ENCODE data around the gene PRKCQ. TPM values are rescaled to one million over a fixed set of nuclear protein-coding genes. Genes with fewer than 3 reads are reported as not detected.

The PRKCQ gene
- total and polyA plus RNA-seq, 2 of the 4 experiments (the other 2 are of a cell fraction) = under 0.01 to 0.03 TPM

DNA sequence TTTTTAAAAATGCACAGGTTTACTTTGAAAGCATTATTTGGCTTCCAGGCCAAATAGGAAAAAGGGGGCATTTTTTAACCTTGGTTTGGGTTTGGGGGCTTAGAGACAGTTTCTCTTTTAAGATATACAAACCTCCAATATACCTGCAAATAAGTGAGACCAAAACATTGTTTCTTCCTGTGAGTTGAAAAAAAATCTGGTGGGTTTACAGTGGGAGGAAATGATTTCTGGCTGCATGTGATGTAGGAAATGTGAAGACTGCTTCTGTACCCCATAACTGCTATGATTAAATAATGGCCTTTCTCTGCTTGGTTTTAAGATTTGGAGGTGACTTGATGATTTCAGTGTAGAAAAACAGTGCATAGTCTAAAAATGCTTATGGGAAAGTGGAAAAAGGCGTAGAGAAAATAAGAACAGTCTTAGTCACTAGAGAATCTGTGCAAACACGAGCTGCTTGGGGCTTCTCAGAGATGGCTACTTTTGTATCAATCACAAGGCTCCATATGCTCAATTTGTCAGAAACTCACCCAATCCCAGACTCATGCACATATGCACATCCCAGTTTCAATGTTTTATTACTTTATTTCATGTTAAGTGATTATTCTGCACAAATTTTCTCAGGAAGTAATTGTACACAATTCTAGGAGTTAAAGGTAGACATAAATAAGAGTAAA, 22.1 kb upstream of the PRKCQ start (continued):
- TF ChIP-seq MAZ (IDR thresholded peaks at IDR 0.05; ENCODE audit: borderline replicate concordance, low read depth, low read length) (no peak), SMC3 (IDR thresholded peaks at IDR 0.05; ENCODE audit: low read depth, low read length) (no peak), CEBPB (IDR thresholded peaks at IDR 0.05; ENCODE audit: low read depth, low read length) (no peak)

DNA sequence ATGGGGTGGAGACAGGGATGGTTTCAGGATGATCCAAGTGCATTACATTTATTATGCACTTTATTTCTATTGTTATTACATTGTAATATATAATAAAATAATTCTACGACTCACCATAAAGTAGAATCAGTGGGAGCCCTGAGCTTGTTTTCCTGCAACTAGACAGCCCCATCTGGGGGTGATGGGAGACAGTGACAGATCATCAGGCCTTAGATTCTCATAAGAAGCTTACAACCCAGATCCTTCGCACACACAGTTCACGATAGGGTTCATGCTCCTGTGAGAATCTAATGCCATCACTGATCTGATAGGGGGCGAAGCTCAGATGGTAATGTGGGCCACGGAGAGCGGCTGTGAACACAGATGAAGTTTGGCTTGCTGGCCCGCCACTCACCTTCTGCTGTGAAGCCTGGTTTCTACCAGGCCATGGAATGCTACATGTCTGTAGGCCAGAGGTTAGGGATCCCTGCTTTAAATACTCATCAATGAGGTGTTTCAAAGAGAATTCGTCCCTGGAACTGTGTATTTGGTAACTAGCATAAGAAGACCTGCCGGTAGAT, 21.2 kb upstream of the PRKCQ start:
- H2BK15ac ChIP-seq (ENCODE audit: low read depth, low read length) = no peak overlapping the region
- H3K4ac ChIP-seq (ENCODE audit: low read depth, low read length) = no peak overlapping the region
- H3K18ac ChIP-seq (ENCODE audit: low read depth, low read length) = no peak overlapping the region
- DNase-seq = no peak
- intact Hi-C loops (cut with micrococcal nuclease) = no loop called here
- no peak overlapping the region for H3K23ac ChIP-seq (ENCODE audit: low read depth, low read length)
- TF ChIP-seq SMC3 (IDR thresholded peaks at IDR 0.05; ENCODE audit: low read depth, low read length) = no peak
- TF ChIP-seq MAZ (IDR thresholded peaks at IDR 0.05; ENCODE audit: borderline replicate concordance, low read depth, low read length) = no peak
- no peak for TF ChIP-seq CHD1 (IDR thresholded peaks at IDR 0.05; ENCODE audit: low read depth, low read length)
- TF ChIP-seq, protein P1, sequence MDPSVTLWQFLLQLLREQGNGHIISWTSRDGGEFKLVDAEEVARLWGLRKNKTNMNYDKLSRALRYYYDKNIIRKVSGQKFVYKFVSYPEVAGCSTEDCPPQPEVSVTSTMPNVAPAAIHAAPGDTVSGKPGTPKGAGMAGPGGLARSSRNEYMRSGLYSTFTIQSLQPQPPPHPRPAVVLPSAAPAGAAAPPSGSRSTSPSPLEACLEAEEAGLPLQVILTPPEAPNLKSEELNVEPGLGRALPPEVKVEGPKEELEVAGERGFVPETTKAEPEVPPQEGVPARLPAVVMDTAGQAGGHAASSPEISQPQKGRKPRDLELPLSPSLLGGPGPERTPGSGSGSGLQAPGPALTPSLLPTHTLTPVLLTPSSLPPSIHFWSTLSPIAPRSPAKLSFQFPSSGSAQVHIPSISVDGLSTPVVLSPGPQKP (IDR thresholded peaks at IDR 0.05; ENCODE audit: borderline replicate concordance, low read depth, low read length) = no peak
- no peak for TF ChIP-seq MAFK (IDR thresholded peaks at IDR 0.05; ENCODE audit: low read depth, low read length)
- no peak for TF ChIP-seq FOS (IDR thresholded peaks at IDR 0.05; ENCODE audit: low read depth, low read length)
- TF ChIP-seq POLR2A (IDR thresholded peaks at IDR 0.05; ENCODE audit: low read depth, low read length) = no peak
- no peak for TF ChIP-seq RCOR1 (IDR thresholded peaks at IDR 0.05; ENCODE audit: insufficient replicate concordance, low read length)
- TF ChIP-seq RAD21 (IDR thresholded peaks at IDR 0.05; ENCODE audit: low read length) = no peak
- TF ChIP-seq, protein P2, sequence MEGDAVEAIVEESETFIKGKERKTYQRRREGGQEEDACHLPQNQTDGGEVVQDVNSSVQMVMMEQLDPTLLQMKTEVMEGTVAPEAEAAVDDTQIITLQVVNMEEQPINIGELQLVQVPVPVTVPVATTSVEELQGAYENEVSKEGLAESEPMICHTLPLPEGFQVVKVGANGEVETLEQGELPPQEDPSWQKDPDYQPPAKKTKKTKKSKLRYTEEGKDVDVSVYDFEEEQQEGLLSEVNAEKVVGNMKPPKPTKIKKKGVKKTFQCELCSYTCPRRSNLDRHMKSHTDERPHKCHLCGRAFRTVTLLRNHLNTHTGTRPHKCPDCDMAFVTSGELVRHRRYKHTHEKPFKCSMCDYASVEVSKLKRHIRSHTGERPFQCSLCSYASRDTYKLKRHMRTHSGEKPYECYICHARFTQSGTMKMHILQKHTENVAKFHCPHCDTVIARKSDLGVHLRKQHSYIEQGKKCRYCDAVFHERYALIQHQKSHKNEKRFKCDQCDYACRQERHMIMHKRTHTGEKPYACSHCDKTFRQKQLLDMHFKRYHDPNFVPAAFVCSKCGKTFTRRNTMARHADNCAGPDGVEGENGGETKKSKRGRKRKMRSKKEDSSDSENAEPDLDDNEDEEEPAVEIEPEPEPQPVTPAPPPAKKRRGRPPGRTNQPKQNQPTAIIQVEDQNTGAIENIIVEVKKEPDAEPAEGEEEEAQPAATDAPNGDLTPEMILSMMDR (conservative IDR thresholded peaks at IDR 0.05; ENCODE audit: low read depth, low read length) = no peak
- no peak for TF ChIP-seq BHLHE40 (IDR thresholded peaks at IDR 0.05; ENCODE audit: low read depth, low read length)
- no peak for TF ChIP-seq CEBPB (IDR thresholded peaks at IDR 0.05; ENCODE audit: low read depth, low read length)
- no peaks in the 10 kb centered on the region for H3K27me3 ChIP-seq (ENCODE audit: control insufficient read depth, insufficient read depth, low read length)
- no peaks in the 10 kb centered on the region for H3K9me1 ChIP-seq (ENCODE audit: insufficient read depth, low read length)
- no peak overlapping the region for H3K14ac ChIP-seq (replicated peaks; ENCODE audit: low read depth, low read length)
- H4K20me1 ChIP-seq (ENCODE audit: insufficient read depth, low read length) = no peaks in the 10 kb centered on the region
- H4K5ac ChIP-seq (ENCODE audit: low read depth, low read length) = no peak overlapping the region
- no peaks in the 10 kb centered on the region for H3K9me3 ChIP-seq (ENCODE audit: control insufficient read depth, insufficient read depth, low read length)
- H2AK9ac ChIP-seq (replicated peaks; ENCODE audit: low read depth, low read length, poor library complexity) = no peak overlapping the region
- no peak overlapping the region for H3K4me3 ChIP-seq (ENCODE audit: insufficient read depth, low read depth, low read length)
- no peaks in the 10 kb centered on the region for H3K79me1 ChIP-seq (ENCODE audit: low read depth in 1 of 2, low read length in 2 of 2)
- H3K4me1 ChIP-seq (ENCODE audit: control insufficient read depth, insufficient read depth, low read length) = no peaks in the 10 kb centered on the region
- H3K27ac ChIP-seq (ENCODE audit: insufficient read depth, low read length) = no peak overlapping the region
- no peak overlapping the region for H2BK120ac ChIP-seq (ENCODE audit: low read depth, low read length)
- no peak overlapping the region for H3K56ac ChIP-seq (ENCODE audit: extremely low read depth, insufficient read depth, low read length)
- no peak for ATAC-seq (ENCODE audit: low read depth)
- H2BK5ac ChIP-seq (ENCODE audit: low read depth, low read length, poor library complexity, severe bottlenecking) = no peak overlapping the region
- H2AFZ ChIP-seq (replicated peaks; ENCODE audit: low read length, poor library complexity) = no peak overlapping the region
- H3K9ac ChIP-seq (ENCODE audit: low read depth, low read length) = no peak overlapping the region
- H3K36me3 ChIP-seq (ENCODE audit: control insufficient read depth, insufficient read depth, low read length) = no peaks in the 10 kb centered on the region
- H2AK5ac ChIP-seq (ENCODE audit: low read depth, low read length) = no peak overlapping the region
- H3K4me2 ChIP-seq (ENCODE audit: low read depth, low read length) = no peak overlapping the region
- no TSS peak for BruUV-seq (replicated peaks)
- H2BK20ac ChIP-seq (ENCODE audit: low read depth, low read length) = no peak overlapping the region
- dilution Hi-C loops (cut with HindIII; ENCODE audit: low sequenced_read_pairs, unreplicated experiment) = no loop called here
- 83% methylated on average over 1 of the region's 9 CpGs; no CpG with 5 or more reads in 1 of the 2 experiments for WGBS, 2 experiments (ENCODE audit: extremely low coverage in 2 of 2, insufficient read length in 1 of 2)
- ChIA-PET CTCF (no interaction called here), POLR2A (ENCODE audit: unreplicated experiment) (no interaction called here)
- no peak overlapping the region for H4K8ac ChIP-seq (ENCODE audit: low read depth in 2 of 2, low read length in 2 of 2)
- in situ Hi-C loops (cut with MboI; ENCODE audit: low sequenced_read_pairs) = no loop called here
- H4K91ac ChIP-seq (ENCODE audit: insufficient read depth, low read depth, low read length) = no peak overlapping the region
